Right hindlimb (tissue), 1 donor: ENCODE results near the gene SGK1.
"Not testable (repeated sequence)": the region's sequence is repeated elsewhere in the genome, so short reads cannot be mapped to it uniquely, and the experiment has no call there.

Source experiments
- DNase-seq: peaks from one replicate; pipeline ENCODE4 v3.0.0-alpha.2; 2018

SGK1 gene

DNA sequence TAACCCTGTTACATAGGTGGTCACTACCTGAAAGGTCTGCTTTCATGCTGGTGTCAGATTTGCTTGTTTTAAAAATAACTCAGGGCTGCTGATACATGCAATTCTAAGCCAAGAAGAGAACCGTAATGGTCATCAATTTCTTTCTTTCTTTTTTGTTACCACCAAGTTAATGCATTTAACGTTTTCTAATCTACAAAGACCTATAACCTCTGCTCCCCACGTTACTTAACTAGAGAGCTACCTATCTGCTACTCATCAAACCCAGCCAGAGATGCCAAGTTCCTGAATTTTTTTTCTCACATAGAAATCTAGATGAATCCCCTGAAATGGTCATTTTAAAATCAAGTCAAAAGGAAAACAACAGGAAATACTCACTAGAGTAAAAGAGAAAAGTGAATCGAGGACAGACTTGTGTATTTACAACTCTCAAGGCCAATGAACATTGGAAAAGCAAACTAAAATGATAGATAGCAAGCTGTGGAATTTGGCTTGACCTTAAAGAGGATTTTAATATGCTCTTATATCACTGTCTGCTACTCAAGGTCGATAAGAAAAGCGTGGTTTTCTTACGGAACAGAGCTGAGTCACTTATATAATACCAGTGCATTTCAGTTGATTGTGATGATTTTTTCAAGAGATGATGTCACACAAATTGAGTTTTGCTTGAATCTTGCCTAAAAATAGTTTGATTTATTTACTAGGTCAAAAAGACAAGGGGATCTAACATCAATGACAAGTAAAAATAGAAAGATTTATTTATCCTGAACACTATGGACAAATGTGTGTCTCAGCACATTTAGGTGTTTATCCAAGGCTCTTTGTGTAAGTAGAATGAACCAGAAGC lies 67.9 kb downstream of the SGK1 start:
- no peak for DNase-seq

DNA sequence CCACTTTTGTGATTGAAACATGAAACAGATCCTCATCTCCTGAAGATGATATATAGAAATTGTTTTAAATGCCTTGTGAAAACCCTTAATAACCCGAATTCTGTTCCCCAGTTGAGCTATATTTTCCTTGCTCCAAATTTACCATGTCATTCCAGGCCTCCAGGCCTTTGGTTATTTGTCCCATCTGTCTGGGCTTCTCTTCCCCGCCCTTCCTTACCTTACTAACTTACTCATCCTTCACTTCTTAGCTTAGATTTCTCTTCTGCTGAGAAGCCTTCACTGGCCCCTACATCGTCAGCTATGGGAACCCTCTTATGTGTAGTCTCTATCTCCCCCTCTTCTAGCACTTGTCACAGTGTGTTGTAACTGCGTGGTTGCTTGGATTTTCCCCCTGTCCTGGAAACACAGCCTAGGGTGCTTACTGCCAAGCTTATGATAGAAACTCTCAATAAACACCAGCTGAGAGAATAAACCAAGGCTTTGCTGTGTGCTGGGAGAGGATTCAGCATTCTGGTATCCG lies 68.6 kb downstream of the SGK1 start:
- DNase-seq = no peak

DNA sequence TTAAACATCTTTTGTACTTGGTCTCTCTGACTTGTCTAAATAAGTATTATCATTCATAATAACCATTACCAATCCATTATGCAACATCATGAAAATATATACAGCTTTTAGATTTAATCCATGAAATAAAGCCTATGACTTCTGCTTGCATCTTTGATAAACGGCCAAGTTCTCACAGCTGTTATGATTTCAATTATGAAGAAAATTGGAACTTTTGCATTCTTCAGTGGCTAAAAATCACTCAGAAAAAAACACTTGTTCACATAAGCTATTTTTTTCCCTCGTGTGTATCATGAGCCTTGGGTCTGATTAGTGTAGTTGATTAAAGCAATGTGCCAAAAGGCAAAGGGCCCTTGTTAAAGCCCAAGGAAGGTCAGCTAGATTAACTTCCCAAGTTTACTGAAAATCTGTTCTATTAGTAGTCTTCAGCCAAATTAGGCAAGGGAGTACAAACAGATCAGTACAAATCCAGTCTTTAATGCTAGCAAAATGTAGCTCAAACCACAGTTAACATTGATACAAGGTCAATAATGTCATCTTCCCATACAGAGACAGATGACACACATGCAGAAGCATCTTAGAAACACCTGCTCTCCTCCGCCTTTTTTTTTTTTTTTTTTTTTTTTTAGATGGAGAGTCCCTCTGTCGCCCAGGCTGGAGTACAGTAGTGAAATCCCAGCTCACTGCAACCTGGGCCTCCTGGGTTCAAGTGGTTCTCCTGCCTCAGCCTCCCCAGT lies 69.9 kb downstream of the SGK1 start:
- DNase-seq = no peak

DNA sequence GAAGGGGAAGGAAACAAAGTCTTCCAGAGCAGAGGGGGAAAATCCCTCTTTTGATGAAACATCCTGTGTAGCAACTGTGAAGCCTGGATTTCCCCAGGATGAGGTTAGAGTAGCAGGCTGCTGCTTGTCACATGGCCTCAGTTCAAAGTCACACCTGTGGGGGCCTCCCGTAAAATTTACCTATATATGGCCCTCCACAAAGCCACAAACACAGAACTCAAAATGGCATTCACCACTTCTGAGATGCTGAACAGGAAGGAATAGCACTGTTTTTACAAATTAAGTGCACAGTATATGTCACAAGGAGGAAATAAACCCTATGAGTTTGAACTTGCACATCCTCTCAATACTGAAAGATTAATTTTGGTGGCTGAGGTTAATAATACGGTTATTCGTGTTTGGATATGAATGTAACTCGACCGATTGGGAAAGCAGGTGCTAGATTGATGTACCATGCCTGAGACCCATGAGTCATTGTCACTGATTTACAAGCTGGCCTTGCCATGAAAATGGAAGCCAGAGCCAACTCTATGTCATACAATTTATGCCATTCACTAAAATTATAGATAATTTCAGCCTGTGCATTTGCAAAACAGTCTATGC lies 70.6 kb downstream of the SGK1 start:
- no peak for DNase-seq

DNA sequence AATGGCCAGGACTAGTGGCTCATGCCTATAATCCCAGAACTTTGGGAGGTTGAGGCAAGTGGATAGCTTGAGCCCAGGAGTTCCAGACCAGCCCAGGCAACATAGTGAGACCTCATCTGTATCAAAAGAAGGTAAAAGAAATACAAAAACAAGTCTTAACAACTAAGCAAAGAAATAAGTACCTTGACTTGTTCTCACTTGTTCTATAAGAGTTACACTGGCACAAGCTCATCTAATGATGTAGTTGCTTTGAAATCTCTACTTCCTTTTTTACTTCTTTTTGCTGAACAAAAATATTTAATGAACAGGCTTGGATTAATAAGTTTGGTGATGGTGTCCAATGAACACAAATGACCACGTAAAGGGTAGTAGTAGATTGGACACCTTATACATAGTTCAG lies 72.2 kb downstream of the SGK1 start:
- DNase-seq = no peak

DNA sequence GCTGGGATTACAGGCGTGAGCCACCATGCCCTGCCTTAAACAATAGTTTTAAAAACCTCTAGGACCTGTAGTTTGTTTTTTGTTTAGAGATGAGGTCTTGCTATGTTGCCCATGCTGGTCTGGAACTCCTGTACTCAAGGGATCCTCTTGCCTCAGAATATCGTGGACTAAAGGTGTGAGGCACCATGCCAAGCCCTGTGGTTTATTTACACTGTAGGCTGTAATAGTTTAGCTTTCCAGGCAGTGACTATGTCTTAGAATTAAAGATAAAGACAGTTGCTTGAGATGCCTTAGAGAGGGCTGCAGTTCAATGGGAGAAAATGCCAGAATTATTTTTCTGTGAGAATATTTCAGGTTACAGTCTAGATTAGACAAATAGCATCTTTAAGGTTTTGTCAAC lies 72.9 kb downstream of the SGK1 start:
- DNase-seq = no peak

DNA sequence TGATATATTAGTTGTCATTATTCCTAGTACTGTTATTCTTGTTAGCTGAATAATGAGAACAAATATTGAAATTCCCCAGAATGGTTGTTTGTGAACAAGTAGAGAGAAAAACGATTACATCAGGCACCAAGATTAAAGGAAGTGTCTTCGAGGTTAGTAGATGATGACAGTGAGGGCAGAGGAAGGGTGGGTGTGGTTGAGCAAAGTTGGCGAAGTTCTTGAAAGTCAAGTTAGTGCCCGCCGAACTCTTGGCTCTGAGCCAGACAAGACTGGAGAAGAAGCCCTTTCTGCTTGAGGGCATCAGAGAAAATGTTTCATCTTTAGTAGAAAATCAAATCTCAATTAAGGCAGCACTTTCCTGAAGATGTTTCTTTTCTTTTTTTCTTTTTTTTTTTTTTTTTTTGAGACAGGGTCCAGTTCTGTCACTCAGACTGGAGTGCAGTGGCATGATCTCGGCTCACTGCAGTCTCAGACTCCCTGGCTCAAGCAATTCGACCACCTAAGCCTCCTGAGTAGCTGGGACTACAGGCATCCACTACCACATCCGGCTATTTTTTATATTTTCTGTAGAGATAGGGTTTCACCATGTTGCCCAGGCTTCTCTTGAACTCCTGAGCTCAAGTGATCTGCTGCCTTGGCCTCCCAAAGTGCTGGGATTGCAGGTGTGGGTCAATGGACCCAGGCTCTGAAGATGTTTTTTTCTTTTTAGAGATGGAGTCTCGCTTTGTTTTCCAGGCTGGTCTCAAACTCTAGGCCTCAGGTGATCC lies 77.1 kb downstream of the SGK1 start:
- no peak for DNase-seq

DNA sequence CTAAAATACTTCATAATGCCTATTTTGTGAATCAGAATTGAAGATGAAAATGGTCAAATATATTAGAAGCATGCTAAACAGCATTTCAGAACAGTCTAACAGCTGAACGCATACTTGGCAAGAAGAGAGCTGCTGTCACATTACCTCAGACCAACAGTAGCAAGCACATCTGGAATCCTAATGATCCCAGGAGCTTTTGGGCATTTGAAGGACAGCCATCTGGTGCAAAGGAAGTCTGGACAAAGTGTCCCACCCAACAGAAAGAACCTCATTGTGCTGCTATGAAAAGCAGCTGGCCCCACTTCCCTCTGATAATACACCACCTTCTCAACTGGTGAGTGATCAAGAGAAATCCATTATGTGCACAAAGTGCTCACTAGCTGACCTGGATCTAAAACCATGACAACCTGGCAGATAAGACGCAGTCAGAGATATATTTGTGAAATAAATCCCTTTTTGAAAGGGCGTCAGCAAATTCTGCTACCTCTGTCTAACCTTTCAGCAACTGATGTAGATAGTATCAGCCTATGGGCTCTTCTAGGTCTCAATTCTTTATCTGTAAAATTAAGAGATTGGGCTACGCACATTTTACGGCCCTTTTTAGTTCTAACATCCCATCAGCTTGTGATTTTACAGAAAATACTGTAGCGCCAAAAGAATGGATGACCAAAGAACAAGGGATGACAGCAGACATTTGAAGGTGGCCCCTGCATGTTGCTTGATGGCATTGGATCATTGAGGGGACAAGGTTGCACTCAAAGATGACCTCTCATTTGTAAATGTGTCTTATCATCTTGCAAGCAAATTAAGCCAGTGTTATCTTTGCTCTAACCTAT lies 78.7 kb downstream of the SGK1 start:
- DNase-seq = peak; percentile 67

DNA sequence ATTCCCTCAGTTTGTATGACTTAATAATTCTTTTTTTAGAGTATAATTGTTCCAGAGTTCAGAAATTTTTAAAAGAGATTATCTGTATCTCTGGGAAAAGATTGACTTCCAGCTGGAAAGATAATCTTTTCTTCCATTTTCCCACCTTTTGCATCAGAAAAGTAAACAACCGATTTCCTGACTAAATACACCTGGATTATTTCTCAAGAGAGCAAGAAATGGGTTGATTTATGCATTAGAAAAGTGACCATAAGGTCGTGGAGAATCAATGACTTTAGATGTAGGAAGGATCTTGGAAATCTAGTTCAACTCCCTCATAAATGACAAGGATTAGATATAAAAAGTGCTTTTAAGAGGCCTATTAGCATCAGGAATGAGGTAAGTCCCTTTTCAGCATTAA lies 79.9 kb downstream of the SGK1 start:
- DNase-seq = no peak

DNA sequence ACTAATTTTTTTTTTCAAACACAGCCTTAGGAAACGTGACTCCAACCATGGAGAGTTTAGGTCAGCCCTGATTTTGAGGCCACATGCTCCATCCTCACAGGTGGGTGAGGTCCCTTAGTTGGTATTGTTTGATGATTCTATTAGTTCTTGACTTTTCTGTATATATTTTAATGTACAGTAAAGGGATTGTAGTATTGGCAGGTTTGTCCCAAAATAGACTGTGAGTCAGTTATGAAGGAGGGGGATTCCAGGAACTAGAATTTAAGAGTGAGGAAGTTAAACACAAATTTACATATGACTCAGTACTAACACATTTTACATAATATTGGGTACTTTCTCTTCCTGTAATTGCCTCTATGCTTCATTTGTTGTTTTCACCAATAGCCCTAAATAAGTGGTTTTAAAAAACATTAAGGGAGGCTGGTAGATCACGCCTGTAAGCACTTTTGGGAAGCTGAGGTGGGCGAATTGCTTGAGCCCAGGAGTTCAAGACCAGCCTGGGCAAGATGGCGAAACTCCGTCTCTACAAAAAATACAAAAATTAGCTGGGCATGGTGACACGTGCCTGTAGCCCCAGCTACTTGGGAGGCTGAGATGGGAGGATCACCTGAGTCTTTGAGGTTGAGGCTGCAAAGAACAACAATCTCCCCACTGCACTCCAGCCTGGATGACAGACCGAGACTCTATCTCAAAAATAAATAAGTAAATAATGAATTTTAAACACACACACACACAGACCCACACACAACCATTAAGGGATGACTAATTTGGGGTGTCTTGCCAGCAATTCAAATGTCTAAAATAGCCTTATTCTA lies 81.8 kb downstream of the SGK1 start:
- DNase-seq = no peak

DNA sequence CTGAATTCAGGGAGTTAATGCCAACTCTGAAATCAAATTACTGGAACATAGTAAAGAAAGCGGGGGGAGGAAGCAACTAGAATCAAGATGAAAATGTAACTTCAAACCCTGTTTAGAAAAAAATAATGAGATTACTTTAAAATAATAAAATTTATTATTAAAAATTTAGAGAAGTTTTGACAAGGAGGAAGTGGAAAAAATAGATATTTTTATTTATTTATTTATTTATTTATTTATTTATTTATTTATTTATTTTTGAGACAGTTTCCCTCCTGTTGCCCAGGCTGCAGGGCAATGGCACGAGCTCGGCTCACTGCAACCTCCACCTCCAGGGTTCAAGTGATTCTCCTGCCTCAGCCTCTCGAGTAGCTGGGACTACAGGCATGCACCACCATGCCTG lies 82.6 kb downstream of the SGK1 start:
- not testable (repeated sequence) for DNase-seq

DNA sequence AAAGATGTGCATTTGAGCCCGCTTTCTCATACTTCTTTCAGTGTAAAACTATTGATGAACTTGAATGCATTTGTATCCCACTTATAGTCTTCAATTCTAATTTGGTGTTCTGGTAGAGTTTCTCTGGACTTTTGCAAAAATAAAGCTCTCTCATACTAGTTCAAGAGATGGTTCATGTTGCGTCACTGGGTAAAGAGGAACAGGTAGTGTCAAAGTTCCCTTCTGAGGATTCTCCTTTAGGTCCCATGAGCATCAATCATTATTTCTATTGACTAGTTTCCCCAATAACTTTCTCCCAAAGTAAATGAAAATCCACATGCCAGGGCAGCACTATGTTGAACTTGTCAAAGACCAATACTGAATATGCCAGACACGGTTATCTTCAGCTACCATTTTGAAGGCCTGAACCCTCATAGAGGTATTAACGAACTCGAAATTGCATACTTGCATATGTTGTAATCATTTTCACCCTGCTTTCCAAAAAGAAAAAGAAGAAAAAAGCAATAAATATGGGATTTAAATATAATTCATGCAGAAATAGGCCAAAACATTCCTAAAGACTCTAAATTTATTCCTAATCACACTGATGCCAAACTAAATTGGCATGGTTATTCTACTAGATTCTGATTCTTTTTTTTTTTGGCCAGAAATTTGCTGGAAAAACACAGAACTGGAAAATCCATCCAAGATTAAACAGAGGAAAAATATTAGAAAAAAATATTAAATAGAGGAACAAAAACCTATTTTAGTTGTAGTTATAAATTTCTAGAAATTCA lies 84.5 kb downstream of the SGK1 start:
- no peak for DNase-seq

DNA sequence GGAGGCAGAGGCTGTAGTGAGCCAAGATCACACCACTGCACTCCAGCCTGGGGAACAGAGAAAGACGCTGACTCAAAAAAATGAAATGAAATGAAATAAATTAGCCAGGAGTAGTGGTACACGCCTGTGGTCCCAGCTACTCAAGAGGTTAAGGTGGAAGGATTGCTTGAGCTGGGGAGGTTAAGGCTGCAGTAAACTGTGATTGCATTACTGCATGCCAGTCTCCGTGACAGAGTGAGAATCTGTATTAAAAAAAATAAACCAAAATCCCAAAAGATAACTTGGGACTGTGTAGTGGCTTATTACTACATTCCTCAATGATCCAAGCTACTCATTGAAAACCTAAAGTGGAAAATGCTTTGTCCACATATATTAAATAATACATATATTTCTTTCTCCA lies 87.0 kb downstream of the SGK1 start:
- DNase-seq = no peak

DNA sequence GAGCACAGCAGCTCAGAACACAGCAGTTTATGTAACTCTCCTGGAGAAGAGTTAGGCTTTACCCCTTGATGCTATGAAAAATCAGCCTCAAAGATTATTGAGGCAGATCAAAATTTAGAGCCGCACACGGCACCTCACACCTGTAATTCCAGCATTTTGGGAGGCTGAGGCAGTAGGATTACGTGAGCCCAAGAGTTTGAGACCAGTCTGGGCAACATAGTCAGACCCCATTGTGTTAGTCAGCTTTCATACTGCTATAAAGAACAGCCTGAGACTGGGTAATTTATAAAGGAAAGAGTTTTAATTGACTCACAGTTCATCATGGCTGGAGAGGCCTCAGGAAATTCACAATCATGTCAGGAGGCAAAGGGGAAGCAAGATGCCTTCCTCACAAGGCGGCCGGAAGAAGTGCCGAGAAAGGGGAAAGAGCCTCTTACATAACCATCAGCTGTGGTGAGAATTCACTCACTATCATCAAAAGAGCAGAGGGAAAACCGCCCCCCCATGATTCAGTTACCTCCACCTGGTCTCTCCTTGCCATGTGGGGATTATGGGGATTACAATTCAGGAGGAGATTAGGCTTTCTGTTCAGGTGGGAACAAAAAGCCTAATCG lies 87.7 kb downstream of the SGK1 start:
- DNase-seq = no peak

DNA sequence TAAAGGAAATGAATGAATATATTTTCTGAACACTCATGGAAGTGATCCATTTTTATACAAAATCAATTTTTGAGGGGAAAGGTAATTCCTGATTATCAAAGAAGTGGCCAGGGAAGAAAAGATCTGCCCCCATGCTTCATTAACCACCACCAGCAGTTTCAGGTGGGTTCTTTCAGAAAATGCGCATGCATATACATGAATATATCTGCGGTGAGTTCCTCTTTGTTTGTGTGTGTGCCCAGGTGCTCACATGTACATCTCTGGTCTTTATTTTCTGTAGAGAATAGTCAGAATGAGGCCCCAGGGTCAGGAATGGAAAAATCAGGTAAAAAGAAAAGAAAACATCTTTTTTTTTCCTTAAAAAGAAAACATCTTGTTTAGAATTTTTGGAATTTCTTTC lies 88.4 kb downstream of the SGK1 start:
- DNase-seq = no peak

DNA sequence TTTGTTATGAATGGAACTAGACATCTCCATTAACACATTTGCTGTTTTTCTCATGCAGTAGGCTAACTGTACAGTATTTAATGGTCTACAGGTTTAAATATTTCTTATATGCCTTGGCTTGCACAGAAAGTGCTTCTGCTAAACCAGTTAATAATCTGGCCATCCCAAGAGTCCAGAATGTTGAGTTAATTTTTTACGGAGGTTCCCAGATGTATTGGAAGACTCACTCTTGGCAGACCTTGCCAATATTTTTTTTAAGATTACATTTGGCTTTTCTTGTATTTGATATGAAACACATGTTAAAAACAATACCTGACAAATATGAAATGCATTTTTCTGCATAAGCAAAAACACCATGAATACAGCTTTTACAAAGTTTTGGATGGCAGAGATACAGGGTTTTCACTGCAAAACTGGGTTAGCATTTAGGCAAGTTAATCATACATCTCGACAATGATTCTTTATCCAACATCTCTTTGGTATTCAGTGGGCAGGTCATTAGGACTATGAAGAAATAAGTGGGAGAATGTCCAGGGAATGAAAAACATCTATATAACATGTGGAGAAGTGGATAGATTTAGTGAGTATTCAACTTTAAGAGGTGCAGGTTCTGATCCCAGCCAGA lies 94.0 kb downstream of the SGK1 start:
- DNase-seq = no peak

DNA sequence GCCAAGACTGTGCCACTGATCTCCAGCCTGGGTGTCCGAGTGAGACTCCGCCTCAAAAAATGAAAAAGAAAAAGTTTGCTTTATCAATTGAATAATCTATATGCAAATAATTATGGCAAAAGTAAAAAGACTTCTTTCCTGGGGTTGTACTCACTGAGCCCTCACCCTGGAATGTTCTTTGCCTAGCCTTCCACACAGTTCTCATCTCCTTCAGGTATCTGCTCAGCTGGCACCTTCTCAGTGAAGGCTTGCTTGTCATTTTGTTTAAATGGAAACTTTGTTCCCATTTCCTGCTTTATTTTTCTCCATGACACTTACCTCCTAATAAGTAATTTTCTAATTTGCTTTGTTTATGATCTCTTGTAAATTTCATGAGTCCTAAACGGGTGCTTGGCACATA lies 96.7 kb downstream of the SGK1 start:
- DNase-seq = no peak

DNA sequence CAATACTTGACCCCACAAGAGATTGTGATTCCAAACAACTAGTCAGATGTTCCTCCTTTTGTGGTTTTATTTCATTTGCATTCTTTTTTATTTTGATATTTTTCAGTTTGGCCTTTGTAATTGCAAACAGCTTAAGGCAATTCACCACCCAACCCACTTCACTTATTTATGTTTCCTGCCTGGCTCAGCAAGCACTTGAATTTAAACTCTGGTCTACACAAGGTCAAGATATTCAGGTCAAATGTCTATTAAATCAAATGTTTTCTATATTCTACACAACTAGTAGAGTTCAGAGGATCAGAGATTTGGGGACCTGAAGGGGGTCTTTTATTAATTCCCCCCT lies 100.1 kb downstream of the SGK1 start:
- no peak for DNase-seq

DNA sequence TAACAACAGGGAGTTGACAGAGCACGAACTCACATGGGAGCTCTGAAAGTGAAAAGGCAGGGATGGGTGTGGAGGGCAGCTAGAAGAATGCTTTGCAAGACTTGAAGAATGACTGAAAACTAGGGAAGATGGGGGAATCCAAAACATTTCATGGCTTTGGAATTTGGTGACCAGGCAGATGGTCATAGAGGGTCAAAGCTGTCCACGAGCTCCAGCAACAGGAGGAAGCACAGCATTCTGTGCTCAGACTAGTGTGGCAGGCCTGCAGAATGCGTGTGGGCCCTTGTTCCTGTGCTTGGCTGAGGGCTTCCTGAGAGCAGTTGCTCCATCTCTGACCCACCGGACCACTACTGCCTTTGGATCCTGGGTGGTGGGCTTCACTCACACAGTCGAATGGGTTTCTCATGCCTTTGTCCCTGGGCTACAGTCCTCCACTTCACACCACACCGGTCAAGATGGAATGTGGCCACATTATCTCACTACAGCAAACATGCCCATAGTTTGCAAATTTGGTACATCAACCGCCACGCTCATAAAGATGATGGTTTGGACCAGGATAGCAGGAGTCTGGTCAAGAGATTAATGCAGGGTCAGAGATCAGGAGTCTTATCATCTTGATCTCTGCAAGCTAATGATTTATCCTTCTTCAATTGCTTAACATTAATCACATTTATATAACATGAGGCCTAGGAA lies 100.7 kb downstream of the SGK1 start:
- no peak for DNase-seq
